PC-9 (cell line): ENCODE measurements around the gene FAM210B. TPM values are rescaled to one million over a fixed set of nuclear protein-coding genes. Genes with fewer than 3 reads are reported as not detected.

Source experiments
- BruUV-seq: library from RNA; stranded (reverse); fragments of 400-500 nt; replicated peaks from 2 replicates; lab custom pipeline; 2021; lab: Mats Ljungman, UMichigan
- CTCF ChIA-PET: fragments of 300-600 bp; sonication (Branson Sonifier 250); formaldehyde crosslinking; loops from one replicate; lab custom pipeline; 2022; ENCODE audit warnings: antibody characterized with exemption; lab: Charles Lee
- POLR2A ChIA-PET: fragments of 300-600 bp; sonication (Branson Sonifier 250); formaldehyde crosslinking; loops from one replicate; lab custom pipeline; 2022; ENCODE audit warnings: antibody characterized with exemption; ENCODE audit not compliant: unreplicated experiment; lab: Charles Lee
- DNase-seq, 2 experiments: peaks; one replicate each; pipeline versions ENCODE4 v3.0.0 to v3.0.0-alpha.2; 2015 to 2022; ENCODE audit warnings: mixed read lengths in 1 of 2
- H2AFZ ChIP-seq: fragments of 200-600 bp; sonication (generic); 2 replicates; pipeline ENCODE4 v1.8.1; 2017; ENCODE audit warnings: antibody characterized with exemption
- H3F3A ChIP-seq: fragments of 200-600 bp; sonication (generic); 2 replicates; pipeline ENCODE4 v1.8.1; 2017; ENCODE audit warnings: antibody characterized with exemption, mild to moderate bottlenecking, low read depth; ENCODE audit not compliant: insufficient read depth
- H3K27ac ChIP-seq: fragments of 200-600 bp; sonication (generic); 2 replicates; pipeline ENCODE4 v1.6.1; 2016; ENCODE audit warnings: mixed run types
- H3K27me3 ChIP-seq: fragments of 200-600 bp; sonication (generic); 2 replicates; pipeline ENCODE4 v1.6.1; 2016; ENCODE audit warnings: low read depth, mixed run types; ENCODE audit not compliant: insufficient read depth
- H3K36me3 ChIP-seq: fragments of 200-600 bp; sonication (generic); 2 replicates; pipeline ENCODE4 v1.6.1; 2016; ENCODE audit warnings: low read depth, mixed run types
- H3K4me1 ChIP-seq: fragments of 200-600 bp; sonication (generic); replicated peaks from 2 replicates; pipeline ENCODE4 v1.6.1; 2016; ENCODE audit warnings: mixed run types; ENCODE audit not compliant: insufficient read depth
- H3K4me2 ChIP-seq: fragments of 200-600 bp; sonication (generic); 2 replicates; pipeline ENCODE4 v1.6.1; 2017; ENCODE audit warnings: mixed run types
- H3K4me3 ChIP-seq: fragments of 200-600 bp; sonication (generic); 2 replicates; pipeline ENCODE4 v1.6.1; 2016; ENCODE audit warnings: mixed run types
- H3K79me2 ChIP-seq: fragments of 200-600 bp; sonication (generic); 2 replicates; pipeline ENCODE4 v1.6.1; 2017; ENCODE audit warnings: low read depth, mixed run types
- H3K9me2 ChIP-seq: fragments of 200-600 bp; sonication (generic); 2 replicates; pipeline ENCODE4 v1.8.1; 2017; ENCODE audit warnings: mild to moderate bottlenecking; ENCODE audit not compliant: insufficient read depth
- H3K9me3 ChIP-seq: fragments of 200-600 bp; sonication (generic); 2 replicates; pipeline ENCODE4 v1.8.1; 2016; ENCODE audit warnings: low read depth; ENCODE audit not compliant: insufficient read depth
- H4K20me1 ChIP-seq: fragments of 200-600 bp; sonication (generic); 2 replicates; pipeline ENCODE4 v1.8.1; 2017; ENCODE audit not compliant: insufficient read depth
- EZH2 ChIP-seq: fragments of 200-600 bp; sonication (generic); IDR thresholded peaks from 2 replicates; pipeline ENCODE4 v1.8.0; 2017; ENCODE audit warnings: antibody characterized with exemption, low read depth
- intact Hi-C: fragments of 100-400 bp; cut with micrococcal nuclease; formaldehyde crosslinking; loops from one replicate; pipeline ENCODE4 v1.10.0; 2022; ENCODE audit not compliant: unreplicated experiment
- total RNA-seq: library from RNA; stranded (reverse); gene quantifications from 2 replicates; pipeline ENCODE4 v1.2.3, GENCODE V29; 2021
- TF ChIP-seq, protein P1 (sequence below): fragments of 200-600 bp; sonication (generic); conservative IDR thresholded peaks from 2 replicates; pipeline ENCODE4 v1.6.1; 2017; ENCODE audit warnings: mixed run types, antibody characterized with exemption, mild to moderate bottlenecking, moderate library complexity

The FAM210B gene
- total RNA-seq, 1 experiment from 2014 or later: 21.4 TPM

DNA sequence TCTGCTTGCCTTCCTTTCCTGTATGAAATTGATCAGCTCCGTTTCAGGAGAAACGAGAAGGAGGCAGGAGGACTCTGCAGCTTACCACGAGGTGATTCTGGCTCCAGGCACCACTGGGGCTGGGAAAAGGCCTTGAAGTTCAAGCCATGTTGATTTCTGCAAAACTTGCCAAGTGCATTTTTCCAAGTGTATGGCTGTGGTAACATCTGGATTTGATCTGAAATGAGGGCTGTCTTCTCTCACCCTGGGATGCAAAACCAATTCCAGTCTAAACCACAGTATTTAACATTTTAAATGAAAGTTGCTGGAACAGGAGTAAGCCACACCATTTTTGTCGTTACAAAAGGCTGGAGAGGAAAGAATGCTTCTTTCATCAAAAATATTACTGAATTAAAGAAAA, 36.1 kb upstream of the FAM210B start:
- Histone ChIP-seq H3K79me2 (no peaks in the 10 kb centered on the region), H3K9me3 (no peaks in the 10 kb centered on the region), H3K36me3 (no peaks in the 10 kb centered on the region), H3K27me3 (peaks cover 69% of the 10 kb centered on the region), H3K4me1 (no peaks in the 10 kb centered on the region), H3K4me3 (no peak overlapping the region), H4K20me1 (no peaks in the 10 kb centered on the region), H3K4me2 (no peak overlapping the region), H3K9me2 (no peaks in the 10 kb centered on the region), H3K27ac (no peak overlapping the region), H2AFZ (no peak overlapping the region), H3F3A (no peaks in the 10 kb centered on the region)
- intact Hi-C loops: no loop called here
- DNase-seq: no peak
- no TSS peak for BruUV-seq
- TF ChIP-seq EZH2: no peak
- TF ChIP-seq, protein P1, sequence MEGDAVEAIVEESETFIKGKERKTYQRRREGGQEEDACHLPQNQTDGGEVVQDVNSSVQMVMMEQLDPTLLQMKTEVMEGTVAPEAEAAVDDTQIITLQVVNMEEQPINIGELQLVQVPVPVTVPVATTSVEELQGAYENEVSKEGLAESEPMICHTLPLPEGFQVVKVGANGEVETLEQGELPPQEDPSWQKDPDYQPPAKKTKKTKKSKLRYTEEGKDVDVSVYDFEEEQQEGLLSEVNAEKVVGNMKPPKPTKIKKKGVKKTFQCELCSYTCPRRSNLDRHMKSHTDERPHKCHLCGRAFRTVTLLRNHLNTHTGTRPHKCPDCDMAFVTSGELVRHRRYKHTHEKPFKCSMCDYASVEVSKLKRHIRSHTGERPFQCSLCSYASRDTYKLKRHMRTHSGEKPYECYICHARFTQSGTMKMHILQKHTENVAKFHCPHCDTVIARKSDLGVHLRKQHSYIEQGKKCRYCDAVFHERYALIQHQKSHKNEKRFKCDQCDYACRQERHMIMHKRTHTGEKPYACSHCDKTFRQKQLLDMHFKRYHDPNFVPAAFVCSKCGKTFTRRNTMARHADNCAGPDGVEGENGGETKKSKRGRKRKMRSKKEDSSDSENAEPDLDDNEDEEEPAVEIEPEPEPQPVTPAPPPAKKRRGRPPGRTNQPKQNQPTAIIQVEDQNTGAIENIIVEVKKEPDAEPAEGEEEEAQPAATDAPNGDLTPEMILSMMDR: no peak
- POLR2A ChIA-PET: no interaction called here
- CTCF ChIA-PET: no interaction called here

DNA sequence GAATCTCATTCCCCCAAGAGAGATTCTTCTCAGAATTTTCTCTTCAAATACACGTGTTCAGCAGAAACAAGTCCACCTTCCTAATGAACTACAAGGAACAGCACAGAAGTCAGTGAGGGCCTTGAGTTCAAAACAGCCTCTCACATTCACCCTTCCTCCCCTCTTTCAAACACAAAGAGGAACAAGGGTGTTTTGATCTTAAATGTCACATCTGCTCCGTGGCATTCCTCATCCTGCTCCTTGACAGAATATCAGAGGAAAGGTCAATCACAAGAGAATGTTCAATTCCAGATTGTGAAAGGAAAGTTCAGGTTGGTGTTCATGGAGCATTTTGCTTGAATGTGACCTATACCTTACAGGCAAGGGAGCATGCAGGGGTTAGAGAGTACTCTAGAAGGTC, 35.6 kb upstream of the FAM210B start:
- intact Hi-C loops: no loop called here
- peaks cover 64% of the 10 kb centered on the region for H3K27me3 ChIP-seq

DNA sequence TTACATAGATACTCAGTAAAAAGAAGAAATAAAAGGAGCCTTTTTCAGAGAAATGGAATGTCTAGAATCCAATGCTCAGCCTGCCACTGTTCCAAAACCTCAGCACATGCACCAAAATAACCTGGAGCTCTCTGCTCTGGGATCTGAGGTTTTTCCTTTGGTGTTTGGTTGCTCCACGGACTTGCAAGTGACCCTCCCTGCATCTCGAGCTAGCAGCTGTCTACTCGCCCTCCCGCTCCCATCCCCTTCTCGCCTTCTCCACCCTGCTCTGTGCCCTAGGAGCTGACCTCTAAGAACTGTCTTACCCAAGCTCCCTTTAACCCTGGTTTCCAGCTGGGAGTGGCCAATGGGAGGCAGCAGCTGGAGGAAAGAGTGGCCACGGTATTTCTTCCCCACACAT, 35.1 kb upstream of the FAM210B start:
- no peak overlapping the region for H3K4me2 ChIP-seq
- no peaks in the 10 kb centered on the region for H3K79me2 ChIP-seq
- no peak for DNase-seq
- H3K9me3 ChIP-seq: no peaks in the 10 kb centered on the region
- peaks cover 60% of the 10 kb centered on the region for H3K27me3 ChIP-seq
- intact Hi-C loops: no loop called here
- H3K4me3 ChIP-seq: no peak overlapping the region
- no peaks in the 10 kb centered on the region for H3K9me2 ChIP-seq
- H4K20me1 ChIP-seq: no peaks in the 10 kb centered on the region
- no TSS peak for BruUV-seq
- no peaks in the 10 kb centered on the region for H3K36me3 ChIP-seq
- no peaks in the 10 kb centered on the region for H3K4me1 ChIP-seq
- no peak overlapping the region for H3K27ac ChIP-seq
- TF ChIP-seq, protein P1: no peak
- TF ChIP-seq EZH2: no peak
- H2AFZ ChIP-seq: no peak overlapping the region
- CTCF ChIA-PET: no interaction called here
- POLR2A ChIA-PET: no interaction called here
- no peaks in the 10 kb centered on the region for H3F3A ChIP-seq

More for the DNA sequence above, 35.6 kb upstream of the FAM210B start:
- no peaks in the 10 kb centered on the region for H4K20me1 ChIP-seq
- H2AFZ ChIP-seq: no peak overlapping the region
- no peaks in the 10 kb centered on the region for H3K79me2 ChIP-seq
- POLR2A ChIA-PET: no interaction called here
- H3K9me3 ChIP-seq: no peaks in the 10 kb centered on the region
- no peak overlapping the region for H3K4me3 ChIP-seq
- DNase-seq: no peak
- H3K36me3 ChIP-seq: no peaks in the 10 kb centered on the region
- H3F3A ChIP-seq: no peaks in the 10 kb centered on the region
- BruUV-seq: no TSS peak
- no peak overlapping the region for H3K4me2 ChIP-seq
- H3K4me1 ChIP-seq: no peaks in the 10 kb centered on the region
- no peaks in the 10 kb centered on the region for H3K9me2 ChIP-seq
- no peak for TF ChIP-seq EZH2
- TF ChIP-seq, protein P1: no peak
- CTCF ChIA-PET: no interaction called here
- no peak overlapping the region for H3K27ac ChIP-seq
